Transverse colon (tissue), 4 donors: ENCODE measurements around the gene LIN7C. TPM values are rescaled to one million over a fixed set of nuclear protein-coding genes. Genes with fewer than 3 reads are reported as not detected.

ENCODE experiments used
- DNase-seq: peaks from one replicate; pipeline ENCODE4 v3.0.0-alpha.2; 2019
- H3K27ac ChIP-seq, 4 donors: fragments of 200-600 bp; sonication (generic); 2 replicates each; pipeline ENCODE4 v1.5.1; 2016 to 2018; ENCODE audit warnings: inconsistent platforms in 4 of 4
- H3K27me3 ChIP-seq: fragments of 200-600 bp; sonication (generic); 2 replicates; pipeline ENCODE4 v1.5.1; 2017; ENCODE audit warnings: inconsistent platforms
- H3K36me3 ChIP-seq, 4 donors: fragments of 200-600 bp; sonication (generic); 2 replicates each; pipeline ENCODE4 v1.5.1; 2017 to 2019; ENCODE audit warnings: inconsistent platforms in 4 of 4
- H3K4me1 ChIP-seq, 4 donors: fragments of 200-600 bp; sonication (generic); 2 replicates each; pipeline ENCODE4 v1.5.1; 2017 to 2020; ENCODE audit warnings: inconsistent platforms in 4 of 4
- H3K4me3 ChIP-seq, 4 donors: fragments of 200-600 bp; sonication (generic); 1 replicate in 1 of 4; 2 replicates in 3 of 4; pipeline versions ENCODE4 v1.5.1 to v1.6.1; 2017 to 2019; ENCODE audit warnings: inconsistent platforms in 4 of 4
- H3K9me3 ChIP-seq, 2 donors: fragments of 200-600 bp; sonication (generic); 2 replicates each; pipeline ENCODE4 v1.5.1; 2017 to 2019; ENCODE audit warnings: inconsistent platforms in 2 of 2
- EP300 ChIP-seq: sonication (generic); formaldehyde crosslinking; IDR thresholded peaks from one replicate; pipeline ENCODE4 v1.6.1; 2017; ENCODE audit warnings: antibody characterized with exemption, low read depth
- POLR2A ChIP-seq: fragments of 450-650 bp; IDR thresholded peaks from one replicate; pipeline ENCODE4 v1.6.1; 2016; ENCODE audit warnings: antibody characterized with exemption, mild to moderate bottlenecking, moderate library complexity
- POLR2AphosphoS5 ChIP-seq, 3 donors: sonication (generic); formaldehyde crosslinking; IDR thresholded peaks; one replicate each; pipeline ENCODE4 v1.6.1; 2016; ENCODE audit warnings: antibody characterized with exemption in 3 of 3
- WGBS, 2 donors: methylation state at CpG; one replicate each; pipeline ENCODE4 v1.1.5; 2018; ENCODE audit warnings: low coverage in 1 of 2; 5-methylcytosine and 5-hydroxymethylcytosine counted together
- in situ Hi-C, 4 donors: fragments of 200-750 bp; cut with MboI; loops; one replicate each; pipeline versions ENCODE4 v1.15.0 to v1.15.1; 2017; ENCODE audit warnings: low sequenced_read_pairs in 3 of 4, low pct_ligation_motif_present in 1 of 4, low pct_unique_long_range_greater_than_20kb in 1 of 4
- intact Hi-C: fragments of 100-400 bp; cut with DNase I; formaldehyde crosslinking; loops from one replicate; pipeline ENCODE4 v1.15.1; 2023; ENCODE audit warnings: low total_unique reads
- total RNA-seq, 4 donors: library from RNA; depleted of rRNA; stranded (reverse); fragments of >200 nt; gene quantifications; one replicate each; pipeline ENCODE4 v1.1.0, GENCODE V29; 2016
- TF ChIP-seq, protein P1 (sequence below), 5 experiments: fragments of 200-600 bp in 3 of 5; fragments of 450-650 bp in 2 of 5; sonication (generic) in 3 of 5; IDR thresholded peaks; 1 replicate in 2 of 5; 2 replicates in 3 of 5; pipeline ENCODE4 v1.5.1; 2016 to 2017; ENCODE audit warnings: antibody characterized with exemption in 5 of 5, inconsistent platforms in 3 of 5, mild to moderate bottlenecking in 2 of 5, moderate library complexity in 1 of 5

Gene LIN7C
- total RNA-seq, 4 donors from 2014 or later, result 23.1 to 49.2 (median 32.4) TPM

DNA sequence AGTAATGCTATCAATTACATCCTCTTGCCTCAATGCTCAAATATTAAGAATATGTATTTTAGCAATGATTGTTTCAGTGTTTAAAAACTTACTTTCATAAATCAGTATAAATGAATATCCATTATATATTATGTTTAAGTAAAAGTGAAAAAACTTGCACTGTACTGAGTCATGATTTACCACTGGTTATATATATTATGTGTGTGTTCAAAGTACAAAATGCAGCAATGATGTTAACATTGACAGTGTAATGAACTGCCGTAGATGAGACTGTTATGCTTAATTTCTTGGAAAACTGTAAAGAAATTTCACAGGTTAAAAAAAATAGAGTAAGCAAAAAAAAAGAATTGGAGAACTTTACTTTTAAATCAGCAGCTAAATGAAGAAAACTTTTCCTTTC is 8.7 kb downstream of the LIN7C start:
- H3K27ac ChIP-seq, result no peak overlapping the region
- 62 to 65% methylated on average over 1 of the region's 1 CpG for WGBS, 2 donors
- DNase-seq, result no peak
- H3K36me3 ChIP-seq, result peaks cover 0 to 47% (median 16%) of the 10 kb centered on the region in 4 donors
- intact Hi-C loops (no loop called here), in situ Hi-C loops (loop anchor here in 2 of 4 donors (25.0 kb wide), 1 partner anchor 1211 kb away; no protein-coding TSS in a partner anchor)
- H3K4me3 ChIP-seq, result no peak overlapping the region
- TF ChIP-seq POLR2AphosphoS5 (IDR thresholded peaks at IDR 0.05), result no peak
- peaks cover 0 to 46% (median 4%) of the 10 kb centered on the region in 4 donors for H3K4me1 ChIP-seq
- H3K9me3 ChIP-seq, result no peaks in the 10 kb centered on the region
- no peaks in the 10 kb centered on the region for H3K27me3 ChIP-seq

DNA sequence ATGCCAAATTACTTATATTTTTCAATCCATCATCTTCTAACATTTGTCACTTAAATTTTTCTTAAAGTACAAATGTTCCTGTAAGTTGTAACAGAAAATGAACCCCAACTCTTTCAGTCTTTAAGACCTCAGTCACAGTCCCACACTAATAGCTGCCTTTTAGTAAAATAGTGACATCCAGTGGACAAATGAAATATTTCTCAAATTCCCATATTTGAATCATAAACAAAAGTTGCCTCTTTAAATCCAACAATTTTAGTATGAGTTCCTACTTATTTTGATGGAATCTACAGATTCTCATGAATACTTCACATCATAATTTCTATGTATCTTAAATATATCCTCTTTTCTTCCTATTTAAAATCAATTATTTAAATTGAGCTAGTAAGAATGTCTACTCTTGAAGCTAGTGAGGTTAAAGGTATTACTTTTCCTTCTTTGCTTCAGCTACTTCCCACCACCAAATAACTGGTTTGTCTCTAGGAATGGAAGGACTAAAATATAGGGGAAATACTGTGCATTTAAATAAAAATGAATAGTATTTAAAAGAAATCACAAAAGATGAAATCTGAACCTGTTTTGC is 9.2 kb downstream of the LIN7C start:
- no peak for DNase-seq
- peaks cover 0 to 52% (median 19%) of the 10 kb centered on the region in 4 donors for H3K36me3 ChIP-seq

DNA sequence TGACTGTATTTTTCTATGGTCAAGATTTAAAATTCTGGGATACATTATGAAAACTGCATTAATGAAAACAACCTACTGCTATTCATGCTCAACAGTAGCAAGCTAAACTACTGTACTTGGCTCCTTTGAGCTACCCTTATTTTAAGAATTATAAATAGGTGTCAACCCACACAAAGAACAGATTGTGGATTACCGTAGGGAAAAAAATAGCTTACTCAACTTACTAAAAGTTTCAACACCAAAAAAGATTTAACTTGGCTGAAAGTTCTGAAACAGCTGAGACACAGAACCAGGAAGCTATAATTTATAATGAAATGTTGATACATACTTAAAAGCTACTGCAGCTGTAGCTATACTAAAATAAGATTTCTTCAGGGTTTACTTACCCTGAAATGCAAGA is 10.1 kb downstream of the LIN7C start:
- peaks cover 0 to 57% (median 22%) of the 10 kb centered on the region in 4 donors for H3K36me3 ChIP-seq
- no peak for TF ChIP-seq POLR2A
- peak in 1 of 3 donors; percentile 35 for TF ChIP-seq POLR2AphosphoS5 (IDR thresholded peaks at IDR 0.05)
- TF ChIP-seq EP300, result no peak
- no peaks in the 10 kb centered on the region for H3K27me3 ChIP-seq
- in situ Hi-C loops (loop anchor here in 2 of 4 donors (25.0 kb wide), 1 partner anchor 1209 kb away; no protein-coding TSS in a partner anchor), intact Hi-C loops (no loop called here)
- H3K4me3 ChIP-seq, result no peak overlapping the region
- H3K9me3 ChIP-seq, result no peaks in the 10 kb centered on the region
- WGBS, 2 donors, result 53 to 55% methylated on average over 1 of the region's 1 CpG
- no peak for DNase-seq
- H3K4me1 ChIP-seq, result peaks cover 0 to 38% (median 4%) of the 10 kb centered on the region in 4 donors
- peak overlapping the region in 2 of 4 donors; percentile 23 to 27 for H3K27ac ChIP-seq

More for the DNA sequence above, 9.2 kb downstream of the LIN7C start:
- in situ Hi-C loops, result loop anchor here in 2 of 4 donors (25.0 kb wide), 1 partner anchor 1210 kb away; no protein-coding TSS in a partner anchor
- Histone ChIP-seq H3K4me3 (no peak overlapping the region), H3K27ac (peak overlapping the region in 1 of 4 donors; percentile 12), H3K27me3 (no peaks in the 10 kb centered on the region), H3K9me3 (no peaks in the 10 kb centered on the region), H3K4me1 (peaks cover 0 to 41% (median 4%) of the 10 kb centered on the region in 4 donors)
- intact Hi-C loops, result no loop called here
- TF ChIP-seq EP300, result no peak
- TF ChIP-seq, protein P1, sequence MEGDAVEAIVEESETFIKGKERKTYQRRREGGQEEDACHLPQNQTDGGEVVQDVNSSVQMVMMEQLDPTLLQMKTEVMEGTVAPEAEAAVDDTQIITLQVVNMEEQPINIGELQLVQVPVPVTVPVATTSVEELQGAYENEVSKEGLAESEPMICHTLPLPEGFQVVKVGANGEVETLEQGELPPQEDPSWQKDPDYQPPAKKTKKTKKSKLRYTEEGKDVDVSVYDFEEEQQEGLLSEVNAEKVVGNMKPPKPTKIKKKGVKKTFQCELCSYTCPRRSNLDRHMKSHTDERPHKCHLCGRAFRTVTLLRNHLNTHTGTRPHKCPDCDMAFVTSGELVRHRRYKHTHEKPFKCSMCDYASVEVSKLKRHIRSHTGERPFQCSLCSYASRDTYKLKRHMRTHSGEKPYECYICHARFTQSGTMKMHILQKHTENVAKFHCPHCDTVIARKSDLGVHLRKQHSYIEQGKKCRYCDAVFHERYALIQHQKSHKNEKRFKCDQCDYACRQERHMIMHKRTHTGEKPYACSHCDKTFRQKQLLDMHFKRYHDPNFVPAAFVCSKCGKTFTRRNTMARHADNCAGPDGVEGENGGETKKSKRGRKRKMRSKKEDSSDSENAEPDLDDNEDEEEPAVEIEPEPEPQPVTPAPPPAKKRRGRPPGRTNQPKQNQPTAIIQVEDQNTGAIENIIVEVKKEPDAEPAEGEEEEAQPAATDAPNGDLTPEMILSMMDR (IDR thresholded peaks at IDR 0.05), result peak; percentile 29 to 37 (median 32)

DNA sequence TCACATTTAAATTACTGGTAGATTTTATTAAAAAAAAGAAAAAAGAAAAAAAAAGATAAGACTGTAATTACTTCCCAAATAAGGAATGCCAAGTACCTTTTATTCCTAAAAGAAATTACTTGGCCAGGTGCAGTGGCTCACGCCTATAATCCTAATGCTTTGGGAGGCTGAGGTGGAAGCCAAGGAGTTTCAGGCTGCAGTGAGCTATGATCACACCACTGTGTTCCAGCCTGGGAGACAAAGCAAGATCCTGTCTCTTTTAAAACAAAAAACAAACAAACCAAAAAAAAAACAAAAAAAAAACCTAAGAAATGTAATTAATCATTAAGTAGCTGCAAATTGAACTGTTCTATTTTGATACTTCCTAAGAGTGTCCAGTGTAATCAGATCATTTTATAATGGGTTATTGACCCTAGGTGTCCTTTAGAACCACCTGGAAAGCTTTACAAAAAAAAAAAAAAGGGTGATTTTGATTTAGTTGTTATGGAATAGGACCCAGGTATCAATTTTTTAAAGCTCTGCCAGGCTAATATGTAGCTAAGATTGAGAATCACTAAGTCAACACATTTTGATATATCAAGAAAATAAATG is 10.8 kb downstream of the LIN7C start:
- Histone ChIP-seq H3K4me1 (peaks cover 0 to 38% (median 4%) of the 10 kb centered on the region in 4 donors), H3K27ac (no peak overlapping the region), H3K4me3 (no peak overlapping the region), H3K36me3 (peaks cover 0 to 58% (median 22%) of the 10 kb centered on the region in 4 donors), H3K9me3 (no peaks in the 10 kb centered on the region), H3K27me3 (no peaks in the 10 kb centered on the region)
- WGBS, 2 donors, result 84% methylated on average over 1 of the region's 1 CpG; no CpG with 5 or more reads in 1 of the 2 donors
- intact Hi-C loops, result no loop called here
- DNase-seq, result no peak
- in situ Hi-C loops, result loop anchor here in 2 of 4 donors (25.0 kb wide), 1 partner anchor 1209 kb away; no protein-coding TSS in a partner anchor
- TF ChIP-seq POLR2AphosphoS5 (IDR thresholded peaks at IDR 0.05), result no peak
- no peak for TF ChIP-seq EP300
- TF ChIP-seq, protein P1 (IDR thresholded peaks at IDR 0.05), result no peak
- no peak for TF ChIP-seq POLR2A

DNA sequence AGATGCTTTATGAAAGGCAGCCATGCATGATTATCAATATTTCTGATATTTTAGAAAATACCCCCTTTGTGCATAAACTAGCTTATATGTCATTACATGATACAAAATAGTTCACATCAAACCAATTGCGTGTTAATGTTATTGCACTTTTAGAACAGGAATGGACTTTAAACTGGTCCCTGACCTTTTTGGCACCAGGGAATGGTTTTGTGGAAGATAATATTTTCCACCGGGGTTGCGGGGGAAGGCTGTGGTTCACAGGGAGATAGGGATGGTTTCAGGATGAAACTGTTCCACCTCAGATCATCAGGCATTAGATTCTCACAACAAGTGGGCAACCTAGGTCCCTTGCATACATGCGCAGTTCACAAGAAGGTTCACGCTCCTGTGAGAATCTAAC is 17.5 kb downstream of the LIN7C start:
- H3K4me1 ChIP-seq, result no peaks in the 10 kb centered on the region
- no peaks in the 10 kb centered on the region for H3K27me3 ChIP-seq
- no peak for DNase-seq
- in situ Hi-C loops (loop anchor here in 3 of 4 donors (10.0 to 25.0 kb wide), 2 partner anchors 304 to 1202 kb away; no protein-coding TSS in a partner anchor), intact Hi-C loops (loop anchor here (5.0 kb wide), 1 partner anchor 302 kb away; no protein-coding TSS in a partner anchor)
- H3K27ac ChIP-seq, result no peak overlapping the region
- no peaks in the 10 kb centered on the region for H3K9me3 ChIP-seq
- WGBS, 2 donors, result 92 to 100% methylated on average over 3 to 5 of the region's 5 CpGs
- H3K4me3 ChIP-seq, result no peak overlapping the region
- TF ChIP-seq EP300, result no peak
- TF ChIP-seq, protein P1 (IDR thresholded peaks at IDR 0.05), result no peak
- no peak for TF ChIP-seq POLR2A
- TF ChIP-seq POLR2AphosphoS5 (IDR thresholded peaks at IDR 0.05), result no peak
- peaks cover 0 to 26% (median 11%) of the 10 kb centered on the region in 4 donors for H3K36me3 ChIP-seq
